NT2/D1 (cell line): ENCODE measurements around the gene EPC1.

Source experiments
- YY1 ChIP-seq: IDR thresholded peaks from 2 replicates; pipeline ENCODE4 v1.6.1; 2011; ENCODE audit not compliant: insufficient read length, insufficient read depth
- ZNF274 ChIP-seq: IDR thresholded peaks from 2 replicates; pipeline ENCODE4 v1.6.1; 2011; ENCODE audit warnings: mild to moderate bottlenecking, low read depth, low read length

GRCh38 chr10:32381165-32381564 is 34.2 kb upstream of the EPC1 start:
- TF ChIP-seq ZNF274 (no peak), YY1 (no peak)
